Measurements from ENCODE around the gene CLEC1B.

The CLEC1B gene

DNA sequence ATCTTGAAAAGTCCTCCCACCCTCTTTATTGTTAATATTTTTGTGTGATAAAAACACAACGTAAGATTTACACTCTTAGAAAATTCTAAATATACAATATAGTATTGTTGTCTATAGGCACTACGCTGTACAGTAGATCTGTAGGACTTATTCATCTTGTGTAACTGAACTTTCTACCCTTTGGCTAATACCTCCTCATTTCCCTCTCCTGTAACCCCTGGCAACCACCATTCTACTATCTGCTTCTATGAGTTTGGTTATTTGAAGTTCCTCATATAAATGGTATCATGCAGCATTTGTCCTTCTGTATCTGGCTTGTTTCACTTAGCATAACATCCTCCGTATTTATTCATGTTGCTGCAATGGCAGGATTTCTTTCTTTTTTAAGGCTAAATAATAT, 26.3 kb upstream of the CLEC1B start:
- H2AFZ ChIP-seq, result no peak overlapping the region
- no peaks in the 10 kb centered on the region for H3K9me3 ChIP-seq (ENCODE audit: control insufficient read depth, low read length)
- H3K27ac ChIP-seq, result no peak overlapping the region
- H3K9ac ChIP-seq, result no peak overlapping the region
- H3K4me1 ChIP-seq, result no peaks in the 10 kb centered on the region
- TF ChIP-seq, protein P1, sequence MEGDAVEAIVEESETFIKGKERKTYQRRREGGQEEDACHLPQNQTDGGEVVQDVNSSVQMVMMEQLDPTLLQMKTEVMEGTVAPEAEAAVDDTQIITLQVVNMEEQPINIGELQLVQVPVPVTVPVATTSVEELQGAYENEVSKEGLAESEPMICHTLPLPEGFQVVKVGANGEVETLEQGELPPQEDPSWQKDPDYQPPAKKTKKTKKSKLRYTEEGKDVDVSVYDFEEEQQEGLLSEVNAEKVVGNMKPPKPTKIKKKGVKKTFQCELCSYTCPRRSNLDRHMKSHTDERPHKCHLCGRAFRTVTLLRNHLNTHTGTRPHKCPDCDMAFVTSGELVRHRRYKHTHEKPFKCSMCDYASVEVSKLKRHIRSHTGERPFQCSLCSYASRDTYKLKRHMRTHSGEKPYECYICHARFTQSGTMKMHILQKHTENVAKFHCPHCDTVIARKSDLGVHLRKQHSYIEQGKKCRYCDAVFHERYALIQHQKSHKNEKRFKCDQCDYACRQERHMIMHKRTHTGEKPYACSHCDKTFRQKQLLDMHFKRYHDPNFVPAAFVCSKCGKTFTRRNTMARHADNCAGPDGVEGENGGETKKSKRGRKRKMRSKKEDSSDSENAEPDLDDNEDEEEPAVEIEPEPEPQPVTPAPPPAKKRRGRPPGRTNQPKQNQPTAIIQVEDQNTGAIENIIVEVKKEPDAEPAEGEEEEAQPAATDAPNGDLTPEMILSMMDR (IDR thresholded peaks at IDR 0.05), result no peak
- no peak overlapping the region for H3K4me2 ChIP-seq (ENCODE audit: low read length)
- H3K27me3 ChIP-seq (ENCODE audit: control insufficient read depth, insufficient read depth, low read length), result no peaks in the 10 kb centered on the region
- no peaks in the 10 kb centered on the region for H3K79me2 ChIP-seq
- H3K4me3 ChIP-seq (ENCODE audit: low read depth, low read length), result no peak overlapping the region
- H3K36me3 ChIP-seq (ENCODE audit: control insufficient read depth, insufficient read depth, low read length), result no peaks in the 10 kb centered on the region

DNA sequence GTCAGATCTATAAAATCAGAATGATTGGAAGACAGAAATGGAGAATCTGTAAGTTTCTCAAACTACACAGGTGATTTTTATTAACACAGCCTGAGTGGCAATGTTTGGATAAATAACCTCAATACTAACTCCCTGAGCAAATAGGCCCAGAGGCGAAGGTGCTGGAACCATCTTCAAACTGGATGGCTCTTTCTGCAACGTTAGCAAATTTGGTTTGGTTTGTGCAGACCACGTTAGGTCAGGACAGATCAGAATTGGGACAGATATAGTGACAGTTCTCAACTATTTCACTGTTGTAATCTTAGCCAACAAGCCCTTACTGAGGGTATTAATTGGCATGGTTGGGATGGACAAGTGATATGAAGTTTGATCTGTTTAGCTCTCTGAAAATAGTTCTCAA, 22.4 kb upstream of the CLEC1B start:
- no peaks in the 10 kb centered on the region for H3K79me2 ChIP-seq
- H3K4me2 ChIP-seq (ENCODE audit: low read length), result no peak overlapping the region
- H2AFZ ChIP-seq, result no peak overlapping the region
- H3K4me1 ChIP-seq, result no peaks in the 10 kb centered on the region
- TF ChIP-seq, protein P1 (IDR thresholded peaks at IDR 0.05), result no peak
- H3K4me3 ChIP-seq (ENCODE audit: low read depth, low read length), result no peak overlapping the region
- no peak overlapping the region for H3K27ac ChIP-seq
- no peaks in the 10 kb centered on the region for H3K36me3 ChIP-seq (ENCODE audit: control insufficient read depth, insufficient read depth, low read length)
- no peaks in the 10 kb centered on the region for H3K27me3 ChIP-seq (ENCODE audit: control insufficient read depth, insufficient read depth, low read length)
- no peaks in the 10 kb centered on the region for H3K9me3 ChIP-seq (ENCODE audit: control insufficient read depth, low read length)
- no peak overlapping the region for H3K9ac ChIP-seq

GRCh38 chr12:10018386-10018785, 19.5 kb upstream of the CLEC1B start:
- Histone ChIP-seq H3K9ac (no peak overlapping the region), H3K79me2 (no peaks in the 10 kb centered on the region), H3K4me3 (ENCODE audit: low read depth, low read length) (no peak overlapping the region), H3K27ac (no peak overlapping the region), H3K4me1 (no peaks in the 10 kb centered on the region), H3K9me3 (ENCODE audit: control insufficient read depth, low read length) (no peaks in the 10 kb centered on the region), H3K4me2 (ENCODE audit: low read length) (no peak overlapping the region), H3K27me3 (ENCODE audit: control insufficient read depth, insufficient read depth, low read length) (no peaks in the 10 kb centered on the region), H2AFZ (no peak overlapping the region), H3K36me3 (ENCODE audit: control insufficient read depth, insufficient read depth, low read length) (no peaks in the 10 kb centered on the region)
- TF ChIP-seq, protein P1 (IDR thresholded peaks at IDR 0.05), result no peak

- H2AFZ ChIP-seq, result no peak overlapping the region
- TF ChIP-seq, protein P1 (IDR thresholded peaks at IDR 0.05), result no peak
Observed at GRCh38 chr12:10016881-10017280, 18.0 kb upstream of the CLEC1B start.

GRCh38 chr12:10015450-10015849, 16.5 kb upstream of the CLEC1B start:
- no peaks in the 10 kb centered on the region for H3K4me1 ChIP-seq

More at GRCh38 chr12:10016881-10017280, 18.0 kb upstream of the CLEC1B start:
- H3K27me3 ChIP-seq (ENCODE audit: control insufficient read depth, insufficient read depth, low read length), result no peaks in the 10 kb centered on the region
- no peak overlapping the region for H3K4me3 ChIP-seq (ENCODE audit: low read depth, low read length)
- H3K4me2 ChIP-seq (ENCODE audit: low read length), result no peak overlapping the region
- no peaks in the 10 kb centered on the region for H3K9me3 ChIP-seq (ENCODE audit: control insufficient read depth, low read length)
- no peaks in the 10 kb centered on the region for H3K4me1 ChIP-seq
- no peaks in the 10 kb centered on the region for H3K36me3 ChIP-seq (ENCODE audit: control insufficient read depth, insufficient read depth, low read length)
- H3K9ac ChIP-seq, result no peak overlapping the region
- H3K27ac ChIP-seq, result no peak overlapping the region
- H3K79me2 ChIP-seq, result no peaks in the 10 kb centered on the region

More at GRCh38 chr12:10015450-10015849, 16.5 kb upstream of the CLEC1B start:
- TF ChIP-seq, protein P1 (IDR thresholded peaks at IDR 0.05), result no peak
- H3K9ac ChIP-seq, result no peak overlapping the region
- H3K79me2 ChIP-seq, result no peaks in the 10 kb centered on the region
- no peak overlapping the region for H3K4me2 ChIP-seq (ENCODE audit: low read length)
- H2AFZ ChIP-seq, result no peak overlapping the region
- no peaks in the 10 kb centered on the region for H3K9me3 ChIP-seq (ENCODE audit: control insufficient read depth, low read length)
- no peak overlapping the region for H3K27ac ChIP-seq
- no peaks in the 10 kb centered on the region for H3K36me3 ChIP-seq (ENCODE audit: control insufficient read depth, insufficient read depth, low read length)
- no peaks in the 10 kb centered on the region for H3K27me3 ChIP-seq (ENCODE audit: control insufficient read depth, insufficient read depth, low read length)
- H3K4me3 ChIP-seq (ENCODE audit: low read depth, low read length), result no peak overlapping the region

Measured in parathyroid adenoma (tissue), 2 donors.